ENCODE measurements around the gene TCF15. TPM values are rescaled to one million over a fixed set of nuclear protein-coding genes. Genes with fewer than 3 reads are reported as not detected.

TCF15 gene
- polyA plus RNA-seq, 3 donors = not detected

DNA sequence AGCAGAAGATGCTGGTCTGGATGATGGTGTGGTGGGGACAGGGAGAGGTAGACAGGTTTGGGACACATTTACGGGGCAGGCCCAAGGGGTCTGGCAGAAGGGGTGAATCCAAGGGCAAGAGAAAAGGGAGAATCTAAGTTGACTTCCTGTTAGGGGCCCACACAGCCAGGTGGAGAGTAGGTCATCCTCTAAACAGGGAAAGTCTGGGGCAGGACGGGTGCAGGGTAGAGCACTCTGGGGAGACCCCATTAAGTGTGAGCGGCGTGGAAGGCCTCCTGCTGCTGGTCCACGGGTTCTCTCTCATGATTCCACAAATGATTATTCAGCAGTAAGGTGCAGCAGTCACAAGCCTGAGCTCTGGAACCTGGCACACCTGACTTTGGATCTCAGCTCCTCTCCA lies 40.2 kb upstream of the TCF15 start:
- peaks cover 0 to 7% (median 6%) of the 10 kb centered on the region in 7 donors for H3K9me3 Mint-ChIP-seq
- peaks cover 48% of the 10 kb centered on the region for H3K4me1 Mint-ChIP-seq
- Histone ChIP-seq H3K36me3 (replicated peaks in 1 of 2; ENCODE audit: control insufficient read depth in 1 of 2, insufficient read depth in 2 of 2, low read length in 2 of 2) (peaks cover 36 to 43% of the 10 kb centered on the region in 2 donors), H4K20me1 (ENCODE audit: insufficient read depth, low read length) (peaks cover 66% of the 10 kb centered on the region), H3K9ac (ENCODE audit: insufficient read depth, low read length, poor library complexity, severe bottlenecking) (no peak overlapping the region), H3K4me2 (replicated peaks; ENCODE audit: extremely low read depth, low read length, poor library complexity, severe bottlenecking) (no peak overlapping the region), H3K27ac (ENCODE audit: low read depth in 1 of 2, low read length in 2 of 2) (no peak overlapping the region), H3K9me3 (replicated peaks in 1 of 2; ENCODE audit: control insufficient read depth in 1 of 2, insufficient read depth in 1 of 2, low read length in 2 of 2) (peaks cover 4 to 9% of the 10 kb centered on the region in 2 donors), H3K4me3 (replicated peaks in 1 of 3; ENCODE audit: low read depth in 2 of 3, low read length in 3 of 3) (no peak overlapping the region), H3K27me3 (ENCODE audit: control insufficient read depth in 2 of 2, insufficient read depth in 2 of 2, low read length in 2 of 2) (no peaks in the 10 kb centered on the region), H3K79me2 (ENCODE audit: insufficient read depth, low read length) (peaks cover 27% of the 10 kb centered on the region), H2AFZ (ENCODE audit: insufficient read depth, low read depth, low read length, poor library complexity, severe bottlenecking) (no peak overlapping the region), H3K4me1 (ENCODE audit: control insufficient read depth in 1 of 2, insufficient read depth in 2 of 2, low read length in 2 of 2) (peaks cover 34 to 47% of the 10 kb centered on the region in 2 donors)
- peaks cover 0 to 2% (median 0%) of the 10 kb centered on the region in 3 donors for H3K27me3 Mint-ChIP-seq (ENCODE audit: low read depth in 3 of 3)
- intact Hi-C loops (cut with micrococcal nuclease) = loop anchor here in 1 of 2 donors (5.0 to 10.0 kb wide), 2 partner anchors 108 to 185 kb away; partner anchors contain the start of genes CSNK2A1 and FAM110A
- peak overlapping the region in 2 of 7 donors; percentile 28 to 54 for H3K27ac Mint-ChIP-seq
- DNase-seq = no peak
- peaks cover 44 to 46% of the 10 kb centered on the region in 2 donors for H3K36me3 Mint-ChIP-seq
- TF ChIP-seq, protein P1, sequence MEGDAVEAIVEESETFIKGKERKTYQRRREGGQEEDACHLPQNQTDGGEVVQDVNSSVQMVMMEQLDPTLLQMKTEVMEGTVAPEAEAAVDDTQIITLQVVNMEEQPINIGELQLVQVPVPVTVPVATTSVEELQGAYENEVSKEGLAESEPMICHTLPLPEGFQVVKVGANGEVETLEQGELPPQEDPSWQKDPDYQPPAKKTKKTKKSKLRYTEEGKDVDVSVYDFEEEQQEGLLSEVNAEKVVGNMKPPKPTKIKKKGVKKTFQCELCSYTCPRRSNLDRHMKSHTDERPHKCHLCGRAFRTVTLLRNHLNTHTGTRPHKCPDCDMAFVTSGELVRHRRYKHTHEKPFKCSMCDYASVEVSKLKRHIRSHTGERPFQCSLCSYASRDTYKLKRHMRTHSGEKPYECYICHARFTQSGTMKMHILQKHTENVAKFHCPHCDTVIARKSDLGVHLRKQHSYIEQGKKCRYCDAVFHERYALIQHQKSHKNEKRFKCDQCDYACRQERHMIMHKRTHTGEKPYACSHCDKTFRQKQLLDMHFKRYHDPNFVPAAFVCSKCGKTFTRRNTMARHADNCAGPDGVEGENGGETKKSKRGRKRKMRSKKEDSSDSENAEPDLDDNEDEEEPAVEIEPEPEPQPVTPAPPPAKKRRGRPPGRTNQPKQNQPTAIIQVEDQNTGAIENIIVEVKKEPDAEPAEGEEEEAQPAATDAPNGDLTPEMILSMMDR (IDR thresholded peaks at IDR 0.05) = no peak
- 100% methylated on average over 1 of the region's 5 CpGs for WGBS (ENCODE audit: insufficient coverage)
- peak overlapping the region in 1 of 2 donors; percentile 20 for H3K4me3 Mint-ChIP-seq

DNA sequence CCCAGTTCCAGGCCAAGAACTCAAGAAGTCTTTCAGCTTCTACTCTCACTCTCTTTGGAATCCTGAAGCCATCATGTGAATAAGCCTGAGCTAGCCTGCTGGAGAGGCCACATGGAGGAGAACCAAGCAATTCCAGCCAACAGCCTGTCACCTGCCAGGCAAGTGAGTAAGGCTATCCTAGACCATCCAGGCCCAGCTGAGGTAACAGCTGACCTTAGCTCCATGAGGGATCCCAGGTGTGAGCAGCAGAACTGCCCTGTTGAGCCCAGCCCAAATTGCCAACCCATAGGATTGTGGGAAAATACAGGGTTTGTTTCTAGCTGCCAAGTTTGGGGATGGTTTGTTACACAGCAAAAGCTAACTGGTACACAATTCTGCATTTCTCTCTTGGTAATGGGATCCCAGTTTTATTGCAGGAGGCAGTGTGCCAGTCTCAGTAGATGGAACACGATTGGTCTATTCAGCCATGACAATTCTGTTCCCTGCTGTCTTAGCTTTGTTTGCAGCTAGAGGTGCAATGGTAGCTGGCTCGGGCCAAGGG lies 37.4 kb upstream of the TCF15 start:
- Mint-ChIP-seq H3K36me3 (peaks cover 48 to 49% of the 10 kb centered on the region in 2 donors), H3K27me3 (ENCODE audit: low read depth in 3 of 3) (peaks cover 13 to 20% (median 18%) of the 10 kb centered on the region in 3 donors), H3K27ac (peak overlapping the region in 3 of 7 donors; percentile 20 to 50 (median 27)), H3K4me3 (no peak overlapping the region), H3K4me1 (peaks cover 33% of the 10 kb centered on the region), H3K9me3 (peaks cover 0 to 14% (median 6%) of the 10 kb centered on the region in 7 donors)
- 100% methylated on average over 1 of the region's 2 CpGs for WGBS (ENCODE audit: insufficient coverage)
- Histone ChIP-seq H3K9me3 (replicated peaks in 1 of 2; ENCODE audit: control insufficient read depth in 1 of 2, insufficient read depth in 1 of 2, low read length in 2 of 2) (peaks cover 4 to 9% of the 10 kb centered on the region in 2 donors), H3K4me2 (replicated peaks; ENCODE audit: extremely low read depth, low read length, poor library complexity, severe bottlenecking) (no peak overlapping the region), H3K4me1 (ENCODE audit: control insufficient read depth in 1 of 2, insufficient read depth in 2 of 2, low read length in 2 of 2) (peaks cover 18 to 25% of the 10 kb centered on the region in 2 donors), H3K36me3 (replicated peaks in 1 of 2; ENCODE audit: control insufficient read depth in 1 of 2, insufficient read depth in 2 of 2, low read length in 2 of 2) (peaks cover 36 to 43% of the 10 kb centered on the region in 2 donors), H3K79me2 (ENCODE audit: insufficient read depth, low read length) (peaks cover 22% of the 10 kb centered on the region), H4K20me1 (ENCODE audit: insufficient read depth, low read length) (peaks cover 75% of the 10 kb centered on the region), H3K9ac (ENCODE audit: insufficient read depth, low read length, poor library complexity, severe bottlenecking) (no peak overlapping the region), H3K27ac (ENCODE audit: low read depth in 1 of 2, low read length in 2 of 2) (no peak overlapping the region), H2AFZ (ENCODE audit: insufficient read depth, low read depth, low read length, poor library complexity, severe bottlenecking) (no peak overlapping the region), H3K4me3 (replicated peaks in 1 of 3; ENCODE audit: low read depth in 2 of 3, low read length in 3 of 3) (no peak overlapping the region), H3K27me3 (ENCODE audit: control insufficient read depth in 2 of 2, insufficient read depth in 2 of 2, low read length in 2 of 2) (peaks cover 3 to 15% of the 10 kb centered on the region in 2 donors)
- DNase-seq = no peak
- TF ChIP-seq, protein P1 (IDR thresholded peaks at IDR 0.05) = no peak
- intact Hi-C loops (cut with micrococcal nuclease) = loop anchor here in 1 of 2 donors (5.0 kb wide), 1 partner anchor 85 kb away; no protein-coding TSS in a partner anchor

Measured in CD14-positive monocyte (primary cell).